ENCODE measurements around the gene IMPA2. TPM values are rescaled to one million over a fixed set of nuclear protein-coding genes. Genes with fewer than 3 reads are reported as not detected.

Gene IMPA2
- total RNA-seq, 4 donors from 2014 or later: 39.5 to 62.7 (median 43.3) TPM

DNA sequence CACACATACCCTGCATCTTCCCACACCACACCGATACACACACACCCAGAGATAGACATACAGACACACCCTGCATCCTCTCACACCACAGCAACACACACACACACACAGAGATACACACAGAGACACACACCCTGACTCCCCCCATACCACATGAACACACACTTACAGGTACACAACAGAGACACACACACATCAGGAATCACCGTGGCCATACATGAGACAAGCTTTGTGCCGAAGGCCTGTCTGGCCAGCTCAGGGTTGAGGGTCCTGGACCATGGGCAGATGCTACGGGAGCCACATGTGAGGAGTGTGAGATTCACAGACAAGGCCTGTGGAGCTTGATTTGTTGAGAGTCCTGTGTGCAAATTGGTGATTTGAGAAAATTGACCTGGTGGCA, 15.6 kb downstream of the IMPA2 start:
- no peak for TF ChIP-seq CTCF (IDR thresholded peaks at IDR 0.05; ENCODE audit: low read depth)

DNA sequence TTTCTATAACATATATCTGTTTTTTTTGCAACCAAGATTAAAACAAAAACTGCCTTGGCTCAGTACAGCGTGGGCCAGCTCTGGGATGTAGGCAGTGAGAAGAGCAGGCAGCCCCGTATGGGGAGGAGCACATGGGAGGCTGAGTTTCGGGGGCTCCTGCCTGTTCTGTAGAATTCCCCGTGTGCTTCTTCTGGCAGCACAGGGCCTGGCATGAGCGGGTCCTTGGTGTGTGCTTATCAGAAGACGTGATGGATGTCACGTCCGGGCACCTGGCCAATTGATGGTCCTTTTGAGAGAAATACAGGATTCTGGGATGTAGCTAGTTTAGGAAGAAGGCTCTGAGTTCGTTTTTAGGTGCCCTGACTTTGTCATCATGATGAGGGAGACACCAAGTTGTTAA, 16.2 kb downstream of the IMPA2 start:
- no peak for TF ChIP-seq CTCF (IDR thresholded peaks at IDR 0.05; ENCODE audit: low read depth)

- TF ChIP-seq CTCF (IDR thresholded peaks at IDR 0.05; ENCODE audit: low read depth): no peak
These were observed 16.9 kb downstream of the IMPA2 start for GRCh38 chr18:11998193-11998592.

DNA sequence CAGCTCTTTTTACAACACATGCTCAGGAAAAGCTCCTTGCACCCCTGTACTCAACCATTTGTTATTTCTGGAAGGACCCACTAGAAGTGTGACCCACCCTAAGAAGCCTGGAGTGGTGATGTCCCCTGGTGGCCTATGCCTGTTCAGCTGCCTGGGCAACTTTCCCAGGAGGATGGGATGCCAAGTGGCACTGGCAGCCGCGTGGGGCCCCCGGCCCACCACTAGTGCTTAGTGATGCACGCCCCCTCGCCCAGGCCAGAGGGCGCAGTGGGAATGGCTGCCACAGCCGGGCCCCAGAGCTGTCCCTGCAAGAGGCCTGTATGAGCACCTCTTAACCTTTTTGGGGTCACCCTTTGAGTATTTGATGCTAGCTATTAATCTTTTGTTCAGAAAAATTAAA, 18.1 kb downstream of the IMPA2 start:
- no peak for TF ChIP-seq CTCF (IDR thresholded peaks at IDR 0.05; ENCODE audit: low read depth)

GRCh38 chr18:12000072-12000659, 18.9 kb downstream of the IMPA2 start:
- no peak for TF ChIP-seq CTCF (IDR thresholded peaks at IDR 0.05; ENCODE audit: low read depth)

DNA sequence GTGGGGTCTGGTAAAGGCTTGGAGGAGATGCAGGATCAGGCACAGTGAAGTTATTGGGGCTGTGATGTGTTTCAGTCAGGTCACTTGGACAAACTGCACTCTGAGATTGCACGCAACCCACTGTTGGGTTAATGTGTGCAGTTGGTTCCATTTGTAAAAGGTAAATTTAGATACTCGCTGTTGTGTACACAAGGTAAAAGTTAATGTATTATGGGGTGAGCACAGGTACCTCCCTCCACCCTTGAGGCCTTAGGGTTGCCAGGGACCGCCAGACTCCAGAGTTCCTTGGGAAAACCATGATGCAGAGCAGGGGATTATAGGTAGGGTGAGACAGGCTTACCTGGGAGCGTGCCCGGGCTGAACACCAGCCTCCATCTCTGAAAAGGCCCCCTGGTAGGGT, 20.1 kb downstream of the IMPA2 start:
- TF ChIP-seq CTCF (IDR thresholded peaks at IDR 0.05; ENCODE audit: low read depth): no peak

GRCh38 chr18:12003894-12004293, 22.6 kb downstream of the IMPA2 start:
- no peak for TF ChIP-seq CTCF (IDR thresholded peaks at IDR 0.05; ENCODE audit: low read depth)
